GM23248 (cell line): ENCODE data around the gene TECPR2.

Experiments used
- EZH2 ChIP-seq: fragments of 200-600 bp; sonication (generic); IDR thresholded peaks from 2 replicates; pipeline ENCODE4 v1.6.1; 2018; ENCODE audit warnings: antibody characterized with exemption, mild to moderate bottlenecking; ENCODE audit not compliant: insufficient read depth, poor library complexity, severe bottlenecking
- EZH2phosphoT487 ChIP-seq: fragments of 200-600 bp; sonication (generic); IDR thresholded peaks from 2 replicates; pipeline ENCODE4 v1.6.1; 2018; ENCODE audit warnings: antibody characterized with exemption, moderate library complexity, mild to moderate bottlenecking, low read depth; ENCODE audit not compliant: insufficient read depth

GRCh38 chr14:102417001-102417431 lies 54.3 kb downstream of the TECPR2 start:
- no peak for TF ChIP-seq EZH2
- no peak for TF ChIP-seq EZH2phosphoT487
